NCI-H1048 (cell line): Measurements from ENCODE around the gene ALK.

Experiments
- DNase-seq: peaks from one replicate; lab custom pipeline; 2025; lab: John Stamatoyannopoulos, UW

The ALK gene

DNA sequence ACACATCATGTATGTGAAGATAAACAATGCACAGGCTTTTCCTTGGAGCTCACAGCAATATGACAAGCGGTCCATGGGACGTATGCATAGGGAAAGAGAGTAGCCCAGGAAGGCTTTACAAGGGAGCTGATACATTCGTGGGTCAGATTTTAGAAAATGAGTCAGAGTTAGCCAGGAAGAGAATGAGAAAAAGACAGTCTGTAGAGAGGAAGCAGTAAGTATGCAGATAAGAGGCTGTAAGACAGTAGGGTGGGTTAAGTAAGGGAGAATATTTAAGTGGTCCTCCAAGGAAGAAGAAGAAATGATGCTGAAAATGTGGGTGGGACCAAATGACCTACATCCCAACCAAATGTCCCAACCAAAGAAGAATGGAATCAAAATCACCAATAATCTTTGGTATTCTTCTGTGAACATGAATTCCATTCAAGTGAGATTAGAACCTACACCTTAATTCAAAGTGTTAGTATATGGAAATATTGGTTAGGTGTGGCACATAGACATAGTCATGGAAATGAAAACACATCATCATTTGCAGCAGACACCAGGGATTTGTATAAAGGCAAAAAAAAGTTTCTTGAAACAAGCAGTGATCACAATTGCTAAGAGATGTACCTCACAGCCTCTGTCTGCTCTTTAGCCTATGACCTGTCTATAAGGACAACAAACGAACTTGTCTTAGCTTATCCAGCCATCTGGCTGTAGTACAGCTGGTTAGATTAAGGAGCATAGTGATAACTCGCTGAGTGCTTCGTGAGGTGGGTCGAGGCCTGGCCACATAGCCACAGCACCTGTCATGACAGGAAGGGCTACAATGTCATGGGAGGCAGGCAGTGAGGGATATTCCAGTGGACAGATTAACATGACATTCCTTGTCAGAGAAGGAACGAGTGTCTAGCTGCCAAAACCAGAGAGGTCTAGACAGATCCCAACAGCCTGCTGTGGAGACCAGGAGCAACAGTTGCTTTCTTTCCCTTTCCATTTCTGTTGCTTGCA, 133.6 kb downstream of the ALK start:
- no peak for DNase-seq

DNA sequence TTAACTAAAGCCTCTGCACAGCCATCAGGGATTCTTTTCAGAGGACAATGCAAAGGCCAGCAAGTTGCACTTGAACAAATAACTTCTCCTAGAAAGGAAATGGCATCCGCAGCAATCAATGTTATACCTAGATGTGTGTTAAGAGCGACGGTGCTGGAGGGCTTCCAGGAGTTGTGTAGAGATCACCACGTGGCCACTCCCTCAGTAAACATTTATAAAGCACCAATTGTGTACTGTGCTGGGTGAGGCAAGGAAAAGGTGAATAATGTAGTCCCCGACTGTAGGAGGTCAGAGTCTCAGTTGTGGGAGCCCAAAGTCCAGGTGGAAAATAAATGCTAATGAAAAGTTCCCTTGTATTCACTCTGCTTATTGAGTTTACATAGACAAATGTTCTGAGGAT, 135.0 kb downstream of the ALK start:
- DNase-seq = no peak

DNA sequence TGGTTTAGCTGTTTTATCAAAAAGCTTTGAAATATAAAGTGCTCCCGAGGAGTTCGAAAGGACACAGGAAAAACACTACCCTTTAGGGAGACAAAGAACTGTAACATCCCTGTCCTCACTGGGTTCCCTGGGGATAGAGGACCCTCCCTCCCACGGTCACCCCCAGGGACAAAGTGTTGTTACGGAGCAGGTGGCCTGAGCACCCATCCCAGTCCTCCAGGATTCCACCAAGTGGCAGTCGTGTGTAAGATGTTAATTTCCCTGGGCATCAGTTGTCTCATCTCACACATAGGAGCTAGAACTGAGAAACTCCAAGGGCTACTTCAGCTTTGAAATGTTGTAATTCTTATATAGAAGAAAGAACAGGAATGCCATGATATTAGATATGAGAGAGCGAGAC, 137.7 kb downstream of the ALK start:
- no peak for DNase-seq

DNA sequence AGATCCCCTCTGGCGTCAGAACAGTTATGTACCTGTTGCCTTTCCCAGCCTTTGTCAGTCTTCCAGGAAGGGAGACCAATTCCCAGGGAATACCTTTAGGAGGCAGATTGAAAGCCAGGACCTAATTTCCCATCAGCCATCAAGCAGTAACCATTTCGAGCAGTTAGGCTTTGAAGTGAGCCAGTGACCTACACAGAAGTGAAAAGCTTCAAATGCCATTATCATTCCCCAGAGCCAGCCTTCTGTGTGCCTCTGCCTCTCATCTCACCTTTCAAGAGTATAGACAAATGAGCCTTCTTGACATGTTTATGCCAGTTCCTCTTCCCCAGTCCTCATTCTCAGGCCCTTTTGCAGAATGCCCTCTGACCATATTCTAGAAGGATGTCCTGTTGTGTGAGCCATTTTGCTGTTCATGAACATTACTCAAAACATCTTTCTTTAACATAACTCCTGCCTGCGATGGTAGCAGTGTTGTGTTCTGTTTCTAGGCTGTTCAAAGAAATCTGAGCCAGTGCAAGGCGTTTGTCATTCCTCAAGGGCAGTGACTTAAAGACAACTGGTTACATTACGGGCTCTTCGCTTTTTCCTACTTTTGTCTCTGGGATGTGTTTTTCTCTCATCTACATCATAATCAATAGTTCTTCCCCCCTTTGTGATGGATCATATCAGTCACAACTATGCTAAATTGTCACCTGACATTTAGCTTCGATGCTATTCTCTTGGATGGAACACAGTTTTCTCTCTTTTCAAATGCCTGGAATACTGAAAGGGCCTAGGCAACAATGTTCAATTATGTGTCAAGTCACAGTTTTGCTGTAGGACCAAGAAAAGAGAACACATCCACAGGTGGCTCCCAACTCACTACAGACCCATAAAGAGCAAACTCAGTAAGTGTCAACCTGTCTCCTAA, 138.6 kb downstream of the ALK start:
- DNase-seq = no peak

DNA sequence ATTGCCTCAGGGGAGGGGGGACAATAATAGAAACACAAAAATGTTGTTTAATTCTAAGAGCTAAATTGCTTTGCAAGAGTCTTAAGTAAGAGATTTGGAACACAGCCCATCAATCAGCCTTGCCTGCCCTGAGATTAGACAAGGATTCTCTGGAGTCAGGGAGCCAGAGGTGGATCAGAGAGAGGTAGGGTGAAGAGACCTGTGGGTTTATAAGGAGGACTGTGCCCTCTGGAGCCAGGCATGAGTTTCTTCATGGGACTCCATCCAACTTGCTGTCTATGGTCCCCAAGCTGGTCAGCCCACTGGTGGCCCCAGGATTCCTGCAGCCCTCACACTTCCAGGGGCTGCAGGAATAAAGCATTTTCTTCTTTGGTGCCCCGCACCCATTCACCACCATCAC, 139.3 kb downstream of the ALK start:
- DNase-seq = no peak

DNA sequence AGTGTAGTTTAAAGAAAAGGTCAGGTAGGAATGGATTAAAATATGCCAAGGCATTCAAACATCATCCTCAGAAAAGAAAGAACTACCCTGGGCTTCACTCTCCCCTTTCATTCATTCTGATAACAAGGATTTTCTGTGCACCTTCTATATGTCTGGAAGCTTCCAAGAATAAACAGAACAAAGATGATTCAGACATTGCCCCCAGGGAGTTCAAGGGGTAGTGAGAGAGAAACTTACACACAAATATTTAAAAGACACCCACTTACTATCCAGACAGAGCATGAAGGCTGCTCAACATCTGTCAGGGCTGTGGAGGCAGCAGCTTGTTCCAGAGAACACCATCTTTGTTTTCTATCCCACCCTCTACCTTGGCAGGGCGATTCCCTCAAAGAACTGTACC, 140.5 kb downstream of the ALK start:
- DNase-seq = no peak

DNA sequence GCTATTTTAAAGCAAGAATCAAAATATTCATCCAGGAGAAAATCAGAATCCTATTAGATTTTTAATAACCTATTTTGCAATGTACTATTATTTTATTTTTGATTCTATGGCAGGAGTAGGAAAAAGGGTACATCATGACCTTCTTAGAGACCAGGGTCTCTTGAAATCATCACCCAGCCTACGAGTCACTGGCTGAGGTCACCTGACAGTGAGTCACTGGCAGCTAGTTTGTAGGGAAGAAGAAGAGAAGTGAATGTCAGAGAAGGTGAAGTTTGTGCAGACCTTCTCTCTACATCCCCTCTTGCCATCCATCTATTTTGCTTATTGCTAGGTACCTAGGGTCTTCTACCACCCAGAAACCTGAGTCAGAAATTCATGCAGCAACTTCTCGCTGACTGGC, 144.2 kb downstream of the ALK start:
- no peak for DNase-seq

DNA sequence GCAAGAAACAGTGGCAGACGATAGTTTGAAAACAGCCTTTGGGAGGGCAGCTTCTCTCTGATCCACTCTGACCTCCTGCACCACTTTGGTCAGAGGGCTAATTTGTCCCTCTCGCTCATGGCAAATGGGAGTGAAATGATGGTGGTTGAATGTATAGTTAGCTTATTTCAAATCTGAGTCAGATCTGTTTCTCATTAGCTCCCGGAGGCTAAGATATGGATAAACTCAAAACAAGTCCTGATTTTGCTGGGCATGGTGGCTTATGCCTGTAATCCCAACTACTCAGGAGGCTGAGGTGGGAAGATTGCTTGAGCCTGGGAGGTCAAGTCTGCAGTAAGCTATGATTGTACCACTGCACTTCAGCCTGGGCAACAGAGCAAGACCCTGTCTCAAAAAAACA, 145.0 kb downstream of the ALK start:
- DNase-seq = no peak

DNA sequence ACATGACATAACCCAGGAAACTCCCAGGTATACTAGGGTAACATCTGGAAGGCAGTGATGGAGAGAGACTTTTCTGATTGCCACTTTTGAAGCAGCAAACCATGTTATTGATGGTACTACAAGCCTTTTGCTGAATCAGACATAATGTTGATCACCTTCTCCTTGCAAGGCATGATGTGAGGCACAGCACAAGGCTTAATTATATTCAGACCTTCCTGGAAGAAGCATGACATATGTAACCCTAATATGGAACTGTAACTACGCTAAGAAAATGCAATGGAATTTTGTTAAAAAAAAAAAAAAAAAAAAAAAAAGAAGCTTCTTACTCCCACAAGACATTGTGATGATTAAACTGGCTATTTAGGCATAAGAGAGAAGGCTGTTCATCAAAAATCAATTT, 145.4 kb downstream of the ALK start:
- no peak for DNase-seq

DNA sequence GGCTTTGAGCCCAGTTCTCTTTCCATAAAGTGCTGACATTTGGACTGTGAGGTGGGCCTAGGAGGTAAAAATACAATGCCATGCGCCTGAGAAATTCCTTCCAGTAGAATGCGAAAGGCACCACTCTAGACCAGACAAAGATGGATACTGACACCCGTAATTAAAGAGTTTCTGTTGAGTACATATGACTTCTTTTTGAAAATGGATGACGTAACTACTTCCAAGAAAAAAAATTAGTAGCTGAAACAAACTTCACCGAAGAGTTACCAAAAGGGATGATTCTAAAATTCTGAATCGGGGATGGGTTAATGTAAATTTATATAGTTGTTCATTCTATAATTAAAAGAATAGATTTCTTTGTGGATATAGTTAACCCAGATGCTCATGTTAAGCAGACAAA, 146.8 kb downstream of the ALK start:
- no peak for DNase-seq

DNA sequence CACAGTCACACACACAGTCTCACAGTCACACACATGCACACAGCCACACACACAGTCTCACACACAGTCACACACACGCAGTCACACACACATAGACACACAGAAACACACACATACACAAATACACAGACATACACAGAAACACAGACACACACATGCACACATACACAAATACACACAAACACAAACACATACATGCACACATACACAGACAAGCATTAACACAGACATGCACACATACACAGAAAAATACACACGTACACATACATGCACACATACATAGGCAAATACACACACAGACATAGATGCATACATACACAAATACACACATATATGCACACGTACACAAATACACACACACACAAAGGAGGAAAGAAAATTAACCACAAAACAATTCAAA, 150.5 kb downstream of the ALK start:
- no peak for DNase-seq

DNA sequence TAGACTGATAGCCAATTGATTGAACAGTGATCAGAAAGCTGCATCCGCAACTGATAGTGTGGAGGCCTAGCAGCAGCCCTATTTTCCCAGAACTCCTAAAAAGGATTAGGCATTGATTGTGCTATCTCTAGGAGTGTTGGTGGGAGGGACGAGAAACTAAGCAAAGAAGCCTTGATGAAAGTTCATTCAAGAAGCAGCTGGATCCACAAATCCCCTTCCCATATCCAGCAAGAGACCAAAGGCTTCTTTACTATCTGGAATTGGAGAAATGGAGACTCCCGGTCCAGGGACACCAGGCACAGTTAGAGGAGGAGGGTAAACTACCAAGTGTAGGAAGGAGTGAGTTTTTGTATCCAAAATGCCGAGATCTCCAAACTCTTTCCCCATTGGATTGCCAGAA, 151.5 kb downstream of the ALK start:
- no peak for DNase-seq

DNA sequence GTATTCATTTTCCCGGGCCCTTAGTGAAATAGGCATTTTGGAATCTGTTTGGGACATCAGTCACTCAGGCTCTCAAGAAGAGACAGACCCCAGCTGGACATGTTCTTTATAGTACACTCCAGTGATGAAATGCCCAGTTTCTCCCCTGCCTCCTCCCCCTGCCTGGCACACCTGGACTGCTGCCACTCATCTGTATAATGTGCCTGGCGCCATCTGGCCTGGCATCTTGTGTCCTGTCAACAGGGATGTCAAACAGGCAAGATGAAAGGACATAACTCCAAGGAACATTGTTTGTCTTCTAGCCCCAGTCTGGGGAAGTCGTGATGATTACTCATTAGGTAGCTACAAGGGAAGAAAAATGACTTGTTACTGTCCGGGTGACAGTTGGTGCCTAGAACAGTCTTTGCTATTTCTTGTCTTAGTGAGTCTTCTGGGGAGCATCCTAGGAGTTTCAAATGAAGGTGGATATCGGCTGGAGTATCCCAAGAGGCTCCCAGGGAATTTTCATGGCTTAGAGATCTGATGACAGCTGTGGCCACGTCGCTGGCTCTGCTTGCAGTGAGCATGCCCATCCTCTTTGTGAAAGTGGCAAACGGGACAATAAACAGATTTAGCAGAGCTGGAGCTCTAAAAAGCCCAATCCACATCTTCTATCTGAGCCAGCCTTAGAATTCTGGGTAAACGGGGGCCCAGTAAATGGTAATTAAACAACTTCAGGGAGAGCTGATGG, 153.6 kb downstream of the ALK start:
- DNase-seq = no peak

DNA sequence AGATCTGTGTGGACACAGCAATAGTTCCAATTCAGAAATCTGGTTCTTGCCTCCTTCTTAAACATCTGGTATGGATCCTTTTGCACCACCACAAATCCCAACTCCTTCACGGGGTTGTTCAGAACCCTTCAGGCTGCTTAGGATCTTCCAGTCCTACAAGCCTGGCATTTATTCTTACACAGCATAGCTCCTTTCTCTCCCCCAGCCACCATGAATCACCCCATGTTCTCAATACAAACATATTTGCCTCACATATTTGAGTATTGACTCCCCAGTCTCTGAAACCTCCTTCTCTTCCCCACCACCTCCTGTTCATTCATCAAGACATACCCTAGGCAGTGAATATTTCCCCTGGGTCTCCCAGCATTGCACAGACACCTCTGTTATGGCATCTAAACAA, 155.2 kb downstream of the ALK start:
- no peak for DNase-seq

DNA sequence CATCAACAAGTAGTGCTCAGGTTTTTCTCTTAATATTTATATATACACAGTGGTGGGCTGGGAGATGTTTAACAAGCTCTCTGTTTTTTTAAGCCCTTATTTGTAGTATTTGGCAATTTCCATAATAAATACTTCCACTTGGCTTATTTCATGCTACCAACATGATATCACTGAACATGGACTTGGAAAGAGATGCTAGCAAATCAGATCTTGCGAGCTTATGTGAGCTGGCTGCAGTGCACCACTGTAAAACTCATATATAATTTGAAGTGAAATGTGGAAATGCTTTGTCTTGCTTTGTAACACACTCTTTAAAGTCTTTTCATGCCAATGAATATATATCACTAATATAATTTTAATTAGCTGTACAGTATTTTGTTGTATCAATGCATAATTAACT, 155.7 kb downstream of the ALK start:
- no peak for DNase-seq

DNA sequence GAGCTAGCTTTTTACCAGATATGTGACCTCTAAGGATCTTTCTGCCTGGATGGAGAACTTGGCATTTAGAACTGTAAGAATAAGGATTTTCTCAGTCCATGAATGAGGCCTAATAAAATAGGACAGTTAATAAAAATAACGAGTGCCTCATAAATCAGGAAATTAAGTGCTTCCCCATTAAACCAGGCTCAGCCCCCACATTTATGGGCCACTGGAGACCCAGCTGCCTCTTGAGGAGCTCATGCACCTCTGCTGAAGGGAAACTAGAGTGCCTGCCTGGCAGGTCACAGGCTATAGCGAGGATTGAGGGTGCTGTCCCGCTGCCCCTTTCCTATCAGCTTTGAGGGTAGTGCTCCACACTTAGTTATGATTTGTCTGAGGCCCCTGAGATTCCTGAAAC, 158.0 kb downstream of the ALK start:
- no peak for DNase-seq

DNA sequence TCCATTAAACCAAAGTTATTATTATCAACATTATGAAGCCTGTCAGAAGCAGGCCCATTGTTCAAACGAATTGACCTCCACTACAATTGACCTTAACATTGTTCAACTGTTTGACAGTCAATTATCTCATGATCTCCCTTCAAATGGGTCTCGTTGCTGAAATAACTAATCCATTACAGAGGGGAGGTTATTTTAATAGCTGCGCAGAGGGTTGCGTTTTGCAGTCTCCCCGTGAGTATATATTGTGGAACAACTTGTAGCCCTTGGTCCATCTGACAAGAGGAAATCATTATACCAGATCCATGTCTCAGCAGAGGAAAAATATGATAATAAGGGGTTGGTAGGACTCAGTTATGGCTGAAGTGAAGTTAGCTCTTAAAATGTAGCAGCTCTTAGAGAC, 159.1 kb downstream of the ALK start:
- DNase-seq = no peak

DNA sequence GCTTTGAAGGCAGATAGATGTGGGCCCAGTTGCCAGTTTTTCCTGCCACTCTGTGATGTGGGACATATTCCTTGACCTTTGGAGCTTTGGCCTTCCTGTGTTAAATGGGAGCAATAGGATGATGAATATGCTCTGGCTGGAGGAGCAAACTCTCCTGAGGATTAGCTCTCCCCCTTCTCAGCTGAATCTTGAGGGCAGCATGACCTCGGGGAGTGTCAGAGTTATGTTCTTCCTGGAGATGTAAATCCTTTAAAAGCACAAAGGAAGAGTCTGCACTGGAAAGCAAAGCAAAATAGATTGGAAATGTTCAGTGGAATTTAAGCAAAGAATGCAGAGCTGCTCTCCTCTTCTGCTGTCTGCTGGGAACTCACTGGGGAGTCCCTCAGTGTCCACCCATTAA, 160.1 kb downstream of the ALK start:
- DNase-seq = no peak

DNA sequence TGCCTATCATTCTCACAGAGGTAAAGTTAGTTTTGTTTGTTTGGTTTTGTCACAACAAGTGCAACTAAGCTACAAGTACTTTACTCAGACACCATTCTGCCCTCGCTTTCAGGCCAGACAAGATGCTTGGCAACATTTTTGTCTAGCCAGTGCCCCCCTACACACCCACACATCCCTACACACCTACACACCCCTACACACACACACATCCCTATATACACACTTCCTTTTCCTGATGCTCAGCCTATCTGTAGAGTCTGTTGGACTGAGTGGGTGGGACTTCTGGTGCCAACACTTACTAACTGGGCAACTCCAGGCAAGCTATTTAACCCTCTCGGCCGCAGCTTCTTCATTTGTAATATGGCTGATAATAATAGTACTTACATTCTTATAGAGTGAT, 161.4 kb downstream of the ALK start:
- DNase-seq = no peak

DNA sequence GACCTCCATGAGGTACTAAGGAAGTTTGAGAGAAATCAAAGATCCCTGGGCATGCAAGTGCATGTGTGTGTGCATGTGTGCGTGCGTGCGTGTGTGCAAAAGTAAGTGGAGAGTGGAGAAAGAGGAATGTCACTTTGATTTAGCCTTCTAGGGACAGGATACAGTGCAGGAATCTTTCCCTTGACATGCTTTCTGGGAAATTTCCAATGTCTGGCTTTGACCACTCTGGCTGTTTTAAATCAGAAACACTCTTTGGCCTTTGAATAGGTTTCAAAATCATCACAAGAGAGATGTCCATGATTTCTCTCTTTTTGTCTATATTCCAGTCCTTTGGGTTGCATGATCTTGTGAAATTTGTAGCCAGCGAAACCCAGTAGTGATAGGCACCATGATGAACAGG, 162.0 kb downstream of the ALK start:
- DNase-seq = no peak

DNA sequence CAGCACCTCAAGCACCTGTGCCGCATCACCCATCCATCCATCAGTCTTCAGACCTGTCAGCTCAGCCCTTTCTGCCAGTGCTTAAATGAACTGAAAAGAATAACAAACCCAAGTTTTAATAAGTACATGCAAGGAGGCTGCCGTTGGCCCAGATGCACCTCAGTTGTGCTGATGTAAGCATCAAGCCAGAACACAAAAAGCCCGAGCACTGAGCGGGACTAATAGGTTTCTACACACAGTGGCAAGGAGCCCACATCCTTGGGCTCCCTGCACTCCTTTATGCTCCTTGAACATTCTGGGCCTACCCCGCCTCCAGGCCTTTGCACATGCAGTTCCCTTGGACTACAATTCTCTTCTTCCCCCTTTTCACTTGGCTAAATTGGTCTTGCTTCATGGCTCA, 165.6 kb downstream of the ALK start:
- DNase-seq = no peak

DNA sequence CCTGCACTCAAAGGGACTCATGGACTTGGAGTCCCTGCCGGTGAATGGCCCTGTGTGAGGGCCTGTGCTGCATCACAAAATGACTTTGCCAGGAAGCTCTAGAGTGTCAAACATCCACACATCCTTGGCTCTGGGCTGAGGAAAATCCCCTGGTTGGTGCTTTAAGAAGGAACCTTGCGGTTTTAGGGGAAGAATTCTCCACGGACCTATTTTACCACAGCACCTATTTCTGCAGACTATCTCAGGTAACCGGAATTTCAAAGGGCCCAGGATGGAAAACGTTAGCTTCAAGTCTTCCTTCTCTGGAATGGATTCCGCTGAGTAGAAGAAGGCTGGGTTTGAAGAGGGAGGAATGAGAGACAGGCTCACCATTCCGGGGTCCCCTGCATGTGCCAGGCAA, 166.2 kb downstream of the ALK start:
- DNase-seq = no peak
